ENCODE measurements around the gene ZNF577.

Gene ZNF577

GRCh38 chr19:51861870-51862622, 25.7 kb downstream of the ZNF577 start:
- DNase-seq, result no peak

GRCh38 chr19:51837145-51837544, 50.6 kb downstream of the ZNF577 start:
- no peak for DNase-seq

- no peak for DNase-seq
Measured at GRCh38 chr19:51830274-51830673, 57.5 kb downstream of the ZNF577 start.

- no peak for DNase-seq
Measured at GRCh38 chr19:51824281-51825005, 63.3 kb downstream of the ZNF577 start.

GRCh38 chr19:51822946-51823345, 64.8 kb downstream of the ZNF577 start:
- no peak for DNase-seq

GRCh38 chr19:51822325-51822724, 65.4 kb downstream of the ZNF577 start:
- no peak for DNase-seq

- DNase-seq, result no peak
Measured at GRCh38 chr19:51821921-51822320, 65.8 kb downstream of the ZNF577 start.

- no peak for DNase-seq
Measured at GRCh38 chr19:51821456-51821855, 66.3 kb downstream of the ZNF577 start.
